ENCODE measurements around the gene HSPB1. TPM values are rescaled to one million over a fixed set of nuclear protein-coding genes. Genes with fewer than 3 reads are reported as not detected.

HSPB1 gene
- total and polyA plus RNA-seq, 2 of the 13 experiments (the other 11 are each of a cell fraction or from before 2014, with no cell fraction given), result 21.0 to 38.6 TPM

DNA sequence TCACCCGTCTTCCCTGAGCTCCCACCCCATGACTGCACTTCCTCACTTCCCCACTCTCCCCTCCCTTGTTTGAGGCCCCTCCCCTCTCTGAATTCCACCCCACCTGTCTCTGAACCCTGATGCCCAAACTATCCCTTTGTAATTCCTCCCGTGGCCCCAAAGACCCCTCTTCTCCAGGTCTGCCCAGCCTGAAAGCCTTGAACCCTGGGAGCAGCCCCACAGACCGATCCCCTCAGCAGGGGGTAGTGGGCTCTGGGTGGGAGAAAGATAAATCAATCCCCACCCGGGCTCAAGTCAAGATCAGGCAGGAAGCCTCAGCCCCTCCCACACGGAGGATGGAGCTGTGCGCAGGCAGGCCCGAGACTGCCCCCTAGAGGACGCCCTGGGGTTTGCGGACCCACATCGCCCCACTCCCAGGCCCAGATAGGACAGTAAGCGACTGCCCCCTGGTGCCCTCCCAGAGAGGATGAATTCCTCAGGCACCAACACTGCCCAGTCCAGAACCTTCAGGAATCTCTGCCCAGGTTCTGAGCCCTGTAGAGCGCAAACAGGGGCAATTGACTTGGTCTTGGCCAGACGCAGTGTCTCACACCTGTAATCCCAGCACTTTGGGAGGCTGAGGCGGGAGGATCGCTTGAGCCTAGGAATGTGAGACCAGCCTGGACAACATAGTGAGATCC, 11.7 kb downstream of the HSPB1 start (continued):
- TF ChIP-seq HNRNPLL (IDR thresholded peaks at IDR 0.05; ENCODE audit: low read depth, low read length, poor library complexity, severe bottlenecking) (peak; percentile 33), ZNF224 (CRISPR knock-in tag; IDR thresholded peaks at IDR 0.05) (0 out of 2 replicates have a peak, but pooled peaks have one; percentile 66), ZNF746 (CRISPR knock-in tag; IDR thresholded peaks at IDR 0.05) (no peak), NCOA5 (CRISPR knock-in tag; IDR thresholded peaks at IDR 0.05) (no peak), NR2F6 (IDR thresholded peaks at IDR 0.05) (no peak), NR2F6 (CRISPR knock-in tag; IDR thresholded peaks at IDR 0.05) (peak; percentile 65), ATAD3A (CRISPR knock-in tag; IDR thresholded peaks at IDR 0.05) (no peak), ZZZ3 (CRISPR knock-in tag; IDR thresholded peaks at IDR 0.05; ENCODE audit: borderline replicate concordance) (no peak), SOX13 (IDR thresholded peaks at IDR 0.05) (no peak), SOX13 (CRISPR knock-in tag; conservative IDR thresholded peaks at IDR 0.05 in 1 of 2, IDR thresholded peaks at IDR 0.05 in 1 of 2) (peak in 1 of 2 experiments; percentile 46; a peak in 1 of 4 replicates), ZFY (CRISPR knock-in tag; IDR thresholded peaks at IDR 0.05) (peak; percentile 35; the same call in 1 of the 2 replicates), ISL2 (CRISPR knock-in tag; IDR thresholded peaks at IDR 0.05) (peak; percentile 73; the same call in 1 of the 2 replicates), MAF1 (CRISPR knock-in tag; IDR thresholded peaks at IDR 0.05; ENCODE audit: borderline replicate concordance) (peak; percentile 76; the same call in 1 of the 2 replicates)
- TF ChIP-seq, protein P1, sequence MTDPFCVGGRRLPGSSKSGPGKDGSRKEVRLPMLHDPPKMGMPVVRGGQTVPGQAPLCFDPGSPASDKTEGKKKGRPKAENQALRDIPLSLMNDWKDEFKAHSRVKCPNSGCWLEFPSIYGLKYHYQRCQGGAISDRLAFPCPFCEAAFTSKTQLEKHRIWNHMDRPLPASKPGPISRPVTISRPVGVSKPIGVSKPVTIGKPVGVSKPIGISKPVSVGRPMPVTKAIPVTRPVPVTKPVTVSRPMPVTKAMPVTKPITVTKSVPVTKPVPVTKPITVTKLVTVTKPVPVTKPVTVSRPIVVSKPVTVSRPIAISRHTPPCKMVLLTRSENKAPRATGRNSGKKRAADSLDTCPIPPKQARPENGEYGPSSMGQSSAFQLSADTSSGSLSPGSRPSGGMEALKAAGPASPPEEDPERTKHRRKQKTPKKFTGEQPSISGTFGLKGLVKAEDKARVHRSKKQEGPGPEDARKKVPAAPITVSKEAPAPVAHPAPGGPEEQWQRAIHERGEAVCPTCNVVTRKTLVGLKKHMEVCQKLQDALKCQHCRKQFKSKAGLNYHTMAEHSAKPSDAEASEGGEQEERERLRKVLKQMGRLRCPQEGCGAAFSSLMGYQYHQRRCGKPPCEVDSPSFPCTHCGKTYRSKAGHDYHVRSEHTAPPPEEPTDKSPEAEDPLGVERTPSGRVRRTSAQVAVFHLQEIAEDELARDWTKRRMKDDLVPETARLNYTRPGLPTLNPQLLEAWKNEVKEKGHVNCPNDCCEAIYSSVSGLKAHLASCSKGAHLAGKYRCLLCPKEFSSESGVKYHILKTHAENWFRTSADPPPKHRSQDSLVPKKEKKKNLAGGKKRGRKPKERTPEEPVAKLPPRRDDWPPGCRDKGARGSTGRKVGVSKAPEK (CRISPR knock-in tag; IDR thresholded peaks at IDR 0.05; ENCODE audit: borderline replicate concordance), result no peak
- TF ChIP-seq, protein P2, sequence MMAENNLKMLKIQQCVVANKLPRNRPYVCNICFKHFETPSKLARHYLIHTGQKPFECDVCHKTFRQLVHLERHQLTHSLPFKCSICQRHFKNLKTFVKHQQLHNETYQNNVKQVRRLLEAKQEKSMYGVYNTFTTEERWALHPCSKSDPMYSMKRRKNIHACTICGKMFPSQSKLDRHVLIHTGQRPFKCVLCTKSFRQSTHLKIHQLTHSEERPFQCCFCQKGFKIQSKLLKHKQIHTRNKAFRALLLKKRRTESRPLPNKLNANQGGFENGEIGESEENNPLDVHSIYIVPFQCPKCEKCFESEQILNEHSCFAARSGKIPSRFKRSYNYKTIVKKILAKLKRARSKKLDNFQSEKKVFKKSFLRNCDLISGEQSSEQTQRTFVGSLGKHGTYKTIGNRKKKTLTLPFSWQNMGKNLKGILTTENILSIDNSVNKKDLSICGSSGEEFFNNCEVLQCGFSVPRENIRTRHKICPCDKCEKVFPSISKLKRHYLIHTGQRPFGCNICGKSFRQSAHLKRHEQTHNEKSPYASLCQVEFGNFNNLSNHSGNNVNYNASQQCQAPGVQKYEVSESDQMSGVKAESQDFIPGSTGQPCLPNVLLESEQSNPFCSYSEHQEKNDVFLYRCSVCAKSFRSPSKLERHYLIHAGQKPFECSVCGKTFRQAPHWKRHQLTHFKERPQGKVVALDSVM (CRISPR knock-in tag; IDR thresholded peaks at IDR 0.05), result peak; percentile 84
- TF ChIP-seq, protein P3, sequence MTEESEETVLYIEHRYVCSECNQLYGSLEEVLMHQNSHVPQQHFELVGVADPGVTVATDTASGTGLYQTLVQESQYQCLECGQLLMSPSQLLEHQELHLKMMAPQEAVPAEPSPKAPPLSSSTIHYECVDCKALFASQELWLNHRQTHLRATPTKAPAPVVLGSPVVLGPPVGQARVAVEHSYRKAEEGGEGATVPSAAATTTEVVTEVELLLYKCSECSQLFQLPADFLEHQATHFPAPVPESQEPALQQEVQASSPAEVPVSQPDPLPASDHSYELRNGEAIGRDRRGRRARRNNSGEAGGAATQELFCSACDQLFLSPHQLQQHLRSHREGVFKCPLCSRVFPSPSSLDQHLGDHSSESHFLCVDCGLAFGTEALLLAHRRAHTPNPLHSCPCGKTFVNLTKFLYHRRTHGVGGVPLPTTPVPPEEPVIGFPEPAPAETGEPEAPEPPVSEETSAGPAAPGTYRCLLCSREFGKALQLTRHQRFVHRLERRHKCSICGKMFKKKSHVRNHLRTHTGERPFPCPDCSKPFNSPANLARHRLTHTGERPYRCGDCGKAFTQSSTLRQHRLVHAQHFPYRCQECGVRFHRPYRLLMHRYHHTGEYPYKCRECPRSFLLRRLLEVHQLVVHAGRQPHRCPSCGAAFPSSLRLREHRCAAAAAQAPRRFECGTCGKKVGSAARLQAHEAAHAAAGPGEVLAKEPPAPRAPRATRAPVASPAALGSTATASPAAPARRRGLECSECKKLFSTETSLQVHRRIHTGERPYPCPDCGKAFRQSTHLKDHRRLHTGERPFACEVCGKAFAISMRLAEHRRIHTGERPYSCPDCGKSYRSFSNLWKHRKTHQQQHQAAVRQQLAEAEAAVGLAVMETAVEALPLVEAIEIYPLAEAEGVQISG (CRISPR knock-in tag; IDR thresholded peaks at IDR 0.05), result peak; percentile 89
- TF ChIP-seq, protein P4, sequence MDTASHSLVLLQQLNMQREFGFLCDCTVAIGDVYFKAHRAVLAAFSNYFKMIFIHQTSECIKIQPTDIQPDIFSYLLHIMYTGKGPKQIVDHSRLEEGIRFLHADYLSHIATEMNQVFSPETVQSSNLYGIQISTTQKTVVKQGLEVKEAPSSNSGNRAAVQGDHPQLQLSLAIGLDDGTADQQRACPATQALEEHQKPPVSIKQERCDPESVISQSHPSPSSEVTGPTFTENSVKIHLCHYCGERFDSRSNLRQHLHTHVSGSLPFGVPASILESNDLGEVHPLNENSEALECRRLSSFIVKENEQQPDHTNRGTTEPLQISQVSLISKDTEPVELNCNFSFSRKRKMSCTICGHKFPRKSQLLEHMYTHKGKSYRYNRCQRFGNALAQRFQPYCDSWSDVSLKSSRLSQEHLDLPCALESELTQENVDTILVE (CRISPR knock-in tag; IDR thresholded peaks at IDR 0.05), result peak; percentile 78; the same call in 1 of the 2 replicates
- TF ChIP-seq, protein P5, sequence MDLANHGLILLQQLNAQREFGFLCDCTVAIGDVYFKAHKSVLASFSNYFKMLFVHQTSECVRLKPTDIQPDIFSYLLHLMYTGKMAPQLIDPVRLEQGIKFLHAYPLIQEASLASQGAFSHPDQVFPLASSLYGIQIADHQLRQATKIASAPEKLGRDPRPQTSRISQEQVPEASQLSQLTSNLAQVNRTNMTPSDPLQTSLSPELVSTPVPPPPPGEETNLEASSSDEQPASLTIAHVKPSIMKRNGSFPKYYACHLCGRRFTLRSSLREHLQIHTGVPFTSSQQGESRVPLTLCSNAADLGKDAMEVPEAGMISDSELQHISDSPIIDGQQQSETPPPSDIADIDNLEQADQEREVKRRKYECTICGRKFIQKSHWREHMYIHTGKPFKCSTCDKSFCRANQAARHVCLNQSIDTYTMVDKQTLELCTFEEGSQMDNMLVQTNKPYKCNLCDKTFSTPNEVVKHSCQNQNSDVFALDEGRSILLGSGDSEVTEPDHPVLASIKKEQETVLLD (CRISPR knock-in tag; IDR thresholded peaks at IDR 0.05; ENCODE audit: low read depth), result no peak

Measured in HepG2 (cell line).